ENCODE results near the gene GMDS.

DNA sequence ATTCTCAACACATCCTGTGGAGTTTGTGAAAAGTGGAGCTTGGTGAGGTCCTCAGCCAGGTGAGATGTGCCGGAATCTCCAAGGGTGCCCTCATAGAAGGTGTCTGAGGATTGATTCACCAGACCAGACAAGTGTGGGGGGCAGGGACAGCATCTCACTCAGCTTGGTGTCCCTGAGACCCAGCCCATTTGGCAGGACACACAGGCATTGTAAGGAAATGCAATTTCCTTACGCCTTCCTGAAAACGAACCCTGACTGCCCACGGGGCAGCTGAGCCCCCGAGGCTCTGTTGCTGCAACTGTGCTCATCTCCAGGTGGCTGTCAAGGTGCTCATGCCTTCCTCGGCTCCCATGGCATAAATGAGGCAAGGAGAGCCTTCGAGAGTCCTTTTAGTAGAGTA is 602.3 kb downstream of the GMDS start:
- TF ChIP-seq, protein P1, sequence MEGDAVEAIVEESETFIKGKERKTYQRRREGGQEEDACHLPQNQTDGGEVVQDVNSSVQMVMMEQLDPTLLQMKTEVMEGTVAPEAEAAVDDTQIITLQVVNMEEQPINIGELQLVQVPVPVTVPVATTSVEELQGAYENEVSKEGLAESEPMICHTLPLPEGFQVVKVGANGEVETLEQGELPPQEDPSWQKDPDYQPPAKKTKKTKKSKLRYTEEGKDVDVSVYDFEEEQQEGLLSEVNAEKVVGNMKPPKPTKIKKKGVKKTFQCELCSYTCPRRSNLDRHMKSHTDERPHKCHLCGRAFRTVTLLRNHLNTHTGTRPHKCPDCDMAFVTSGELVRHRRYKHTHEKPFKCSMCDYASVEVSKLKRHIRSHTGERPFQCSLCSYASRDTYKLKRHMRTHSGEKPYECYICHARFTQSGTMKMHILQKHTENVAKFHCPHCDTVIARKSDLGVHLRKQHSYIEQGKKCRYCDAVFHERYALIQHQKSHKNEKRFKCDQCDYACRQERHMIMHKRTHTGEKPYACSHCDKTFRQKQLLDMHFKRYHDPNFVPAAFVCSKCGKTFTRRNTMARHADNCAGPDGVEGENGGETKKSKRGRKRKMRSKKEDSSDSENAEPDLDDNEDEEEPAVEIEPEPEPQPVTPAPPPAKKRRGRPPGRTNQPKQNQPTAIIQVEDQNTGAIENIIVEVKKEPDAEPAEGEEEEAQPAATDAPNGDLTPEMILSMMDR (IDR thresholded peaks at IDR 0.05) = no peak
- no peak for TF ChIP-seq POLR2A (IDR thresholded peaks at IDR 0.05)
